GM19468 (cell line): Measurements from ENCODE around the gene IL3.
"Not testable (repeated sequence)": the region's sequence is repeated elsewhere in the genome, so short reads cannot be mapped to it uniquely, and the experiment has no call there.

Source experiments
- ATAC-seq: cut with Tn5 transposase; IDR thresholded peaks from one replicate; pipeline ENCODE4 v1.9.1; 2021; ENCODE audit warnings: mild to moderate bottlenecking, moderate library complexity, moderate number of reproducible peaks; ENCODE audit not compliant: unreplicated experiment; ENCODE audit errors: extremely low read depth

IL3 gene

DNA sequence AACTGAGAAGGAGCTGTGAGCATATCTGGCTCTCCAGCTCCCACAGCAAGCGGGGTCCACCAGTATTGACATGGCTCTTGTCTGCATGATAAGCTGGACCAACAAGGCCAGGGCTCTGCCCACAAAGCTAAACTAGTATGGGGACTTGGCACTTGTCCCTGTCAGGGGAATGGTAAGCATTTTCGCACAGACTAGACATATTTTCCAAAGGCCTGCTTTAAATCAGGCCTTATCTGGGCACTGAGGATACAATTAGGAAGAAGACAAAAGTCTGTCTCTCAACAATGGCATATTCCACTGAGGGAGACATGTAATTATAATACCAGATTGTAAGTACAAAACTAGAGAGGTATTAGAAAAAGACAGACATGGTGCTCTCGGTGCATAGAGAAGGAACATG lies 45.2 kb downstream of the IL3 start:
- no peak for ATAC-seq

DNA sequence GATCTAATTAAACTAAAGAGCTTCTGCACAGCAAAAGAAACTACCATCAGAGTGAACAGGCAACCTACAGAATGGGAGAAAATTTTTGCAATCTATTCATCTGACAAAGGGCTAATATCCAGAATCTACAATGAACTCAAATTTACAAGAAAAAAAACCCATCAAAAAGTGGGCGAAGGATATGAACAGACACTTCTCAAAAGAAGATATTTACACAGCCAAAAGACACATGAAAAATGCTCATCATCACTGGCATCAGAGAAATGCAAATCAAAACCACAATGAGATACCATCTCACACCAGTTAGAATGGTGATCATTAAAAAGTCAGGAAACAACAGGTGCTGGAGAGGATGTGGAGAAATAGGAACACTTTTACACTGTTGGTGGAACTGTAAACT lies 48.0 kb downstream of the IL3 start:
- ATAC-seq: not testable (repeated sequence)

DNA sequence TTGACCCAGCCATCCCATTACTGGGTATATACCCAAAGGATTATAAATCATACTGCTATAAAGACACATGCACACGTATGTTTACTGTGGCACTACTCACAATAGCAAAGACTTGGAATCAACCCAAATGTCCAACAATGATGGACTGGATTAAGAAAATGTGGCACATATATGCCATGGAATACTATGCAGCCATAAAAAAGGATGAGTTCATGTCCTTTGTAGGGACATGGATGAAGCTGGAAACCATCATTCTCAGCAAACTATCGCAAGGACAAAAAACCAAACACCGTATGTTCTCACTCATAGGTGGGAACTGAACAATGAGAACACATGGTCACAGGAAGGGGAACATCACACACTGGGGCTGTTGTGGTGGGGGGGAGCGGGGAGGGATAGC lies 48.5 kb downstream of the IL3 start:
- not testable (repeated sequence) for ATAC-seq

DNA sequence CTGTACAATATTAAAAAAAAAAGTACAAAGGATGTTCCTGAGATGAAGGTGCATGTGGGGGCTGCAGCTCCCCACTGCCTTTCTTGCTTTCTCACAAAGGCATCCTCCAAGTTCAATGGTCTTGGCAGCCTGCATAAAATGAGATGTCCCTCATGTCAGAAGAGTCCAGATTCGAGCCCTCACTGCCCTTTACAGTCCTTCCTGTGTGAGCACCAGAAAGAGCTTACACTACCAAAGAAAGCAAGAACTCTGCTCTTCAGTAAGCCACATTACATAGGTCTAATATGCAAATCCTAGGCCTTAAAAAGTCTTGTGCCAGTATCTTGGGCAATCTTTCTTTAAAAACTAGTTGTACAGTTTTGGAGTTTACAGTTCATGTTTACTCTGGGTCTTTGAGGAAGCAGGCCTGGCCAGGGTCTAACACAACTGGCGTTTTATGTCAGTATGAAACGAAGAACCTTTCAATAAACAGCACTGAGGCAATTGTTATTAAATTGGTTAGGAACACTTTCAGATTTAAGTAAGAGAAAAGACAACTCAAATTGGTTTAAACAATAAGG lies 49.1 kb downstream of the IL3 start:
- ATAC-seq: no peak

DNA sequence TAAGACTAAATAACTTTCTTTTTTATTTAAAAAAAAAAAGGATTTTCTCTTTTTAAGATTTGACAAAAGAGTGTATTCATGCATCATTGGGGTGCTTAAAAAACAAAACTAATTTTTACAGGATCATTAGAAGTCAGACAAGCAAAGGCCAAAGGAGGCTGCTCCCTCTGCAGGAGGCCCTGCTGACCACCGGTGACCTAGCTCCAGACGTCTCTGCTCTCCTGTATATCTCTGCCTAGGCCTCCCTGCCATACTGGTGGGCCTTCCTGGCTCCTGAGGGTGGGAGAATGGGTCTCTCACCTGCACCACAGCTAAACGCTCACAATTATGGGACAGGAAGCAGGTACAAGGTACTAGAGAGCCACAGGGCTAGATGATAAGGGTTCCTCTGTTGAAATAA lies 49.7 kb downstream of the IL3 start:
- no peak for ATAC-seq

DNA sequence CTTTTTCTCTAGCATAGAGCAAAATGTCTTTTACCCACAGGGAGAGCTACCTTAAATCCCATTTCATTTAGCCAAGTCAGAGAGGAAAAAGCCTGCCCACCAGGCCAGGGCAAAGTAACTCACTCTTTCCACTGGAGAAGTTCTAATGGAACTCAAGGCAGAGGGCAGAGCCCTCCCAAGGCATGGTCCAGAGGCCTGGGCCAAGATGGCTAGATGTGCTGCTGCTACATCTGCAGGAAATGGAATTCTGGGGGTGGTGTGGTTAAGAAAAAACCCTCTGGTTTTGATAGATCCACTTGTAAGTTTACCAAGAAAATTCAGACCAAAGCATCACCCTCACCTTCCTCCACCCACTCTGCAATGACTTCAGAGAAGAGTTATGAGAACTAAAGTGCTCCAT lies 50.5 kb downstream of the IL3 start:
- ATAC-seq: no peak

DNA sequence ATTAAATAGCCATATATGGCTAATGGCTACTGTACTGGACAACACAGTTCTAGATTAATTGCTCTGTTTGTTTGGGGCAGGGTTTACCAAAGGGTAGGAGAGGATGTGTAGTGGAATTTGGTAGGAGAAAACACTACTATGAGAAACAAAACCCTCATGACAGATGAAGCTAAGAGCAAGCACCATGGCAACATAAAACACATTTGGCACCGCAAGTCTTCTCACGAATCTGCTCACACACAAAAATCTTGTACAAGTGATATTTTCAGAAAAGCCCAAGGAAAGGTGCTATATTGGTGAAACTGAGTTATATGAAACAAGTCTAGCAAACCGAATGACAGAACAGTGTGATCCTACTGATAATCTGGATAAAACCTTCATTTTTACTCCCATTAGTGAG lies 51.7 kb downstream of the IL3 start:
- no peak for ATAC-seq
